Measurements from ENCODE around the gene R3HDML. TPM values are rescaled to one million over a fixed set of nuclear protein-coding genes. Genes with fewer than 3 reads are reported as not detected.

R3HDML gene
- polyA plus RNA-seq, 3 donors: not detected

DNA sequence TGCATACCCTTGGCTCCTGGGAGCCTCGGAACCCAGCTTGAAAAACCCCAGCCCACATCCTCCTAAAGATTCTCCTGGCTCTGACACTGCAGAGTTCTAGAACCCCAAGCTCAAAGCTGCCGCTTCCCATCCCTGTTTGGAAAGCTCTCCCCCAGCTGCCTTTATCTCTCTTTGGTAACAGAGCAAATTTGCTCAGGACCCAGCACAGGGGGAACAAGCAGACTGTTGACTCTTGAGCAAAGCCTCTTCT lies 57.5 kb downstream of the R3HDML start:
- TF ChIP-seq, protein P1, sequence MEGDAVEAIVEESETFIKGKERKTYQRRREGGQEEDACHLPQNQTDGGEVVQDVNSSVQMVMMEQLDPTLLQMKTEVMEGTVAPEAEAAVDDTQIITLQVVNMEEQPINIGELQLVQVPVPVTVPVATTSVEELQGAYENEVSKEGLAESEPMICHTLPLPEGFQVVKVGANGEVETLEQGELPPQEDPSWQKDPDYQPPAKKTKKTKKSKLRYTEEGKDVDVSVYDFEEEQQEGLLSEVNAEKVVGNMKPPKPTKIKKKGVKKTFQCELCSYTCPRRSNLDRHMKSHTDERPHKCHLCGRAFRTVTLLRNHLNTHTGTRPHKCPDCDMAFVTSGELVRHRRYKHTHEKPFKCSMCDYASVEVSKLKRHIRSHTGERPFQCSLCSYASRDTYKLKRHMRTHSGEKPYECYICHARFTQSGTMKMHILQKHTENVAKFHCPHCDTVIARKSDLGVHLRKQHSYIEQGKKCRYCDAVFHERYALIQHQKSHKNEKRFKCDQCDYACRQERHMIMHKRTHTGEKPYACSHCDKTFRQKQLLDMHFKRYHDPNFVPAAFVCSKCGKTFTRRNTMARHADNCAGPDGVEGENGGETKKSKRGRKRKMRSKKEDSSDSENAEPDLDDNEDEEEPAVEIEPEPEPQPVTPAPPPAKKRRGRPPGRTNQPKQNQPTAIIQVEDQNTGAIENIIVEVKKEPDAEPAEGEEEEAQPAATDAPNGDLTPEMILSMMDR (IDR thresholded peaks at IDR 0.05): no peak
- Histone ChIP-seq H3K4me1 (ENCODE audit: control insufficient read depth in 1 of 2, insufficient read depth in 2 of 2, low read length in 2 of 2) (no peaks in the 10 kb centered on the region), H3K4me2 (replicated peaks; ENCODE audit: extremely low read depth, low read length, poor library complexity, severe bottlenecking) (no peak overlapping the region), H3K79me2 (ENCODE audit: insufficient read depth, low read length) (no peaks in the 10 kb centered on the region), H4K20me1 (ENCODE audit: insufficient read depth, low read length) (no peaks in the 10 kb centered on the region), H3K4me3 (replicated peaks in 1 of 3; ENCODE audit: low read depth in 2 of 3, low read length in 3 of 3) (no peak overlapping the region), H3K27me3 (ENCODE audit: control insufficient read depth in 2 of 2, insufficient read depth in 2 of 2, low read length in 2 of 2) (no peaks in the 10 kb centered on the region), H3K9me3 (replicated peaks in 1 of 2; ENCODE audit: control insufficient read depth in 1 of 2, insufficient read depth in 1 of 2, low read length in 2 of 2) (no peaks in the 10 kb centered on the region), H3K36me3 (replicated peaks in 1 of 2; ENCODE audit: control insufficient read depth in 1 of 2, insufficient read depth in 2 of 2, low read length in 2 of 2) (no peaks in the 10 kb centered on the region), H3K27ac (ENCODE audit: low read depth in 1 of 2, low read length in 2 of 2) (no peak overlapping the region), H2AFZ (ENCODE audit: insufficient read depth, low read depth, low read length, poor library complexity, severe bottlenecking) (no peak overlapping the region), H3K9ac (ENCODE audit: insufficient read depth, low read length, poor library complexity, severe bottlenecking) (no peak overlapping the region)
- H3K4me3 Mint-ChIP-seq: no peak overlapping the region
- intact Hi-C loops (cut with micrococcal nuclease): no loop called here
- WGBS (ENCODE audit: insufficient coverage): 53% methylated on average over 2 of the region's 2 CpGs
- H3K4me1 Mint-ChIP-seq: peaks cover 6% of the 10 kb centered on the region
- H3K27ac Mint-ChIP-seq: no peak overlapping the region
- H3K36me3 Mint-ChIP-seq: no peaks in the 10 kb centered on the region
- no peak for DNase-seq
- H3K27me3 Mint-ChIP-seq (ENCODE audit: low read depth in 3 of 3): peaks cover 4 to 9% (median 9%) of the 10 kb centered on the region in 3 donors
- H3K9me3 Mint-ChIP-seq: peaks cover 0 to 2% (median 0%) of the 10 kb centered on the region in 7 donors

- TF ChIP-seq, protein P1 (IDR thresholded peaks at IDR 0.05): no peak
- H3K36me3 Mint-ChIP-seq: no peaks in the 10 kb centered on the region
- Histone ChIP-seq H3K36me3 (replicated peaks in 1 of 2; ENCODE audit: control insufficient read depth in 1 of 2, insufficient read depth in 2 of 2, low read length in 2 of 2) (no peaks in the 10 kb centered on the region), H4K20me1 (ENCODE audit: insufficient read depth, low read length) (no peaks in the 10 kb centered on the region), H3K27me3 (ENCODE audit: control insufficient read depth in 2 of 2, insufficient read depth in 2 of 2, low read length in 2 of 2) (no peaks in the 10 kb centered on the region), H2AFZ (ENCODE audit: insufficient read depth, low read depth, low read length, poor library complexity, severe bottlenecking) (no peak overlapping the region), H3K79me2 (ENCODE audit: insufficient read depth, low read length) (no peaks in the 10 kb centered on the region), H3K4me2 (replicated peaks; ENCODE audit: extremely low read depth, low read length, poor library complexity, severe bottlenecking) (no peak overlapping the region), H3K4me1 (ENCODE audit: control insufficient read depth in 1 of 2, insufficient read depth in 2 of 2, low read length in 2 of 2) (no peaks in the 10 kb centered on the region), H3K27ac (ENCODE audit: low read depth in 1 of 2, low read length in 2 of 2) (no peak overlapping the region), H3K4me3 (replicated peaks in 1 of 3; ENCODE audit: low read depth in 2 of 3, low read length in 3 of 3) (no peak overlapping the region), H3K9ac (ENCODE audit: insufficient read depth, low read length, poor library complexity, severe bottlenecking) (no peak overlapping the region), H3K9me3 (replicated peaks in 1 of 2; ENCODE audit: control insufficient read depth in 1 of 2, insufficient read depth in 1 of 2, low read length in 2 of 2) (no peaks in the 10 kb centered on the region)
- H3K9me3 Mint-ChIP-seq: peaks cover 0 to 2% (median 0%) of the 10 kb centered on the region in 7 donors
- peaks cover 0 to 8% (median 4%) of the 10 kb centered on the region in 3 donors for H3K27me3 Mint-ChIP-seq (ENCODE audit: low read depth in 3 of 3)
- H3K4me3 Mint-ChIP-seq: no peak overlapping the region
- DNase-seq: no peak
- intact Hi-C loops (cut with micrococcal nuclease): no loop called here
- H3K4me1 Mint-ChIP-seq: peaks cover 6% of the 10 kb centered on the region
- H3K27ac Mint-ChIP-seq: no peak overlapping the region
- WGBS (ENCODE audit: insufficient coverage): 62% methylated on average over 11 of the region's 15 CpGs
Measured at GRCh38 chr20:44394702-44395460, 58.0 kb downstream of the R3HDML start.
